HG03378 (cell line): ENCODE data around the gene TCHH.
"Not testable (repeated sequence)": the region's sequence is repeated elsewhere in the genome, so short reads cannot be mapped to it uniquely, and the experiment has no call there.

ENCODE experiments used
- ATAC-seq: cut with Tn5 transposase; IDR thresholded peaks from one replicate; pipeline ENCODE4 v1.9.1; 2021; ENCODE audit warnings: mild to moderate bottlenecking, moderate library complexity; ENCODE audit not compliant: unreplicated experiment

The TCHH gene

GRCh38 chr1:152111515-152111968 lies 3.7 kb downstream of the TCHH start:
- no peak for ATAC-seq

DNA sequence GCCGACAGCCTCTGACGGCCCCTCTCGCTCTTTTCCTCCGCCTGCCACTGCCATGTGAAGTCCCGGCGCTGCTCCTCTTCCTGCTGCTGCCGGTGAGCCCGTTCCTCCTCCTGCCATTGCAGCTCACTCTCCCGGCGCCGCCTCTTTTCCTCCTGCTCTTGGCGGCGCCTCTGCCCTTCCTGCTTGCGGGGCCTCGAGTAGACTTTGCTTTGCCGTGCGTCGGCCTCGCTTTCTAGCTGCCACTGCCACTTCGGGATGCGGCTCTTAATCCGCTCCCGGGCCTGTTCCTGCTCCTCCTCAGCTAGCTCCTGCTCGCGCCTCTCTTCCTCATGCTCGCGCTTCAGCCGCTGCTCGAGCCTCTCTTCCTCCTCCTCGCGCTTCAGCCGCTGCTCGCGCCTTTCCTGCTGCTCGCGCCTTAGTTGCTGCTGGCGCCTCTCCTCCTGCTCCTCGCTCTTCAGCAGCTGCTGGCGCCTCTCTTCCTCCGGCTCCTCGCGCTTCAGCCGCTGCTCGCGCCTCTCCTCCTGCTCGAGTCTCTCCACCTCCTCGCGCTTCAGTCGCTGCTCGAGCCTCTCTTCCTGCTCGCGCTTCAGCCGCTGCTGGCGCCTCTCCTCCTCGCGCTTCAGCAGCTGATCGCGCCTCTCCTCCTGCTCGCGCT lies 4.3 kb downstream of the TCHH start:
- no peak for ATAC-seq

- no peak for ATAC-seq
Measured at GRCh38 chr1:152110365-152110859, 4.8 kb downstream of the TCHH start.

- ATAC-seq: no peak
Measured at GRCh38 chr1:152109998-152110294, 5.3 kb downstream of the TCHH start.

DNA sequence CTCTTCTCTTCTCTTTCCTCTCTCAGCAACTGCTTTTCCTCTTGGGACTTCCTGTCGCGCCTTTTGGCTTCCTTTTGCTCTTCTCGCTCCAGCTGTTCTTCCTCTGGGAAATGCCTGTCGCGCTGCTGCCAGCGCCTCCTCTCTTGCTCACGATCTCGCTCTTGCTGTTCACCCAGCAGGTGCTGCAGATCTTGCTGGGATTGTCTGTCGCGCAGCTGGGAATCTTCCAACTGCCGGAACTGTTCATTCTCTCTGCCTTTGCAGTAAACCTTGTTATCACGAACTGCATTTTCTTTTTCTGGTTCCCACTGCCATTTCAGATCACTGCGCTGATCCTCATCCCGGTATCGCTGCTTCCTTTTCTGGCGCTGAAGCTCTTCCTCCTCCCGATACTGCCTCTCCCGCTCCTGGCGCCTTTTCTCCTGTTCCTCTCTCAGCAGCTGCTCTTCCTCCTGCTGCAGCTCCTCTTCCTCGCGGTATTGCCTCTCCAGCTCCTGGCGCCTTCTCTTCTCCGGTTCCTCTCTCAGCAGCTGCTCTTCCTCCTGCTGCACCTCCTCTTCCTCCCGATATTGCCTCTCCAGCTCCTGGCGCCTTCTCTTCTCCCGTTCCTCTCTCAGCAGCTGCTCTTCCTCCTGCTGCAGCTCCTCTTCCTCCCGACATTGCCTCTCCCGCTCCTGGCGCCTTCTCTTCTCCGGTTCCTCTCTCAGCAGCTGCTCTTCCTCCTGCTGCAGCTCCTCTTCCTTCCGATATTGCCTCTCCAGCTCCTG lies 5.8 kb downstream of the TCHH start:
- ATAC-seq: no peak

GRCh38 chr1:152108882-152109222 lies 6.4 kb downstream of the TCHH start:
- ATAC-seq: no peak

DNA sequence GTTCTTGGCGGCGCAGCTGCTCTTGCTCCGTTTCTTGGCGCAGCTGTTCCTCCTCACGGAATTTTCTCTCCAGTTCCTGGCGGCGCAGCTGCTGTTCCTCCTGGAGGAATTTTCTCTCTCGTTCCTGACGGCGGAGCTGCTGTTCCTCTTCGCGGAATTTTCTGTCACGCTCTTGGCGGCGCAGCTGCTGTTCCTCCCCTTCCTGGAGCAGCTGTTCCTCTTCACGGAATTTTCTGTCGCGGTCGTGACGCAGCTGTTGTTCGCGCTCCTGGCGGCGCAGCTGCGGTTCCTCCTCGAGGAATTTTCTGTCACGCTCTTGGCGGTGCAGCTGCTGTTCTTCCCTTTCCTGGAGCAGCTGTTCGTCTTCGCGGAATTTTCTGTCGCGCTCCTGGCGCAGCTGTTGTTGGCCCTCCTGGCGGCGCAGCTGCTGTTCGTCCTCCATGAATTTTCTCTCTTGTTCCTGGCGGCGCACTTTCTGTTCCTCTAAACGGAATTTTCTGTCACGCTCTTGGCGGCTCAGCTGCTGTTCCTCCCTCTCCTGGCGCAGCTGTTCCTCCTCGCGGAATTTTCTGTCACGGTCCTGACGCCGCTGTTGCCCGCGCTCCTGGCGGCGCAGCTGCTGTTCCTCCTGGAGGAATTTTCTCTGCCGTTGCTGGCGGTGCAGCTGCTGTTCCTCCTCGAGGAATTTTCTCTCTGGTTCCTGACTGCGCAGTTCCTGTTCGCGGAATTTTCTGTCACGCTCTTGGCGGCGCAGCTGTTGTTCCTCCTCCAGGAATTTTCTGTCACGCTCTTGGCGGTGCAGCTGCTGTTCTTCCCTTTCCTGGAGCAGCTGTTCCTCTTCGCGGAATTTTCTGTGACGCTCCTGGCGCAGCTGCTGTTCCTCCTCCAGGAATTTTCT lies 7.0 kb downstream of the TCHH start:
- ATAC-seq: no peak

DNA sequence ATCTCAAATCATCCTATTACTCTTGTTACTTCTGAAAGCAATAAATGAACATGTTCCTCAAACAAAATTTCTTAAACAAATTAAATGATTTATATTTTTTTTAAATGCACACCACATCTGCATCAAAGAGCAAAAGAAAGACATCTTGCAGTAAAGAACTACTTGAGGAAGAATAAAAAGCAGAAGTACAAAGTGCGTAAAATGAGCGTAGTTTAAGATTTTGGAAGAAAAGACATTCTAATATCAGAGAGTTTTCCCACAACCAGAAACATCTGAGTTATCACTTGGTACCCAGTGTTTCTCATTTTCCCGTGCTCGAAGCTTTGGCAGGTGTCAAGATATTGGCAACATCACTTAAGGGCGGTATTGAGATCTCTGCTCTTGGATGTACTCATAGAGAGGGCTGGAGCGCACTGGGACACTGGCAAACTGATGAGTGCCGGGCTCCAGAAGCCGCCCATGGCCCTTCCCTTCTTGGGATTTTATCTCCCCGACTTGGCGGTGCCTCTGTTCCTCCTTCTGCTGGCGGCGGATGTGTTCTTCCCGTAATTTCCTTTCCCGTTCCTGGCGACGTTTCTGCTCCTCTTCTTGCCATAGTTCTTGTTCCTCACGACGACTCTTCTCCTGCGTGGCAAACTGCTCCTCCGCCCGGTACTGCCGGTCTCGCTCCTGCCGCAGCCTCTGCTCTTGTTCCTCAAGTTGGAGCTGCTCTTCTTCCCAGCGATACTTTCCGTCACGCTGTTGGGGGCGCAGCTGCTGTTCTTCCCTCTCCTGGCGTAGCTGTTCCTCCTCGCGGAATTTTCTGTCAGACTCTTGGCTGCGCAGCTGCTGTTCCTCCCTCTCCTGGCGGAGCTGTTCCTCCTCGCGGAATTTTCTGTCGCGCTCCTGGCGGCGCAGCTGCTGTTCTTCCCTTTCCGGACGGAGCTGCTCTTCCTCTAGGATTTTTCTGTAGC lies 7.9 kb downstream of the TCHH start:
- no peak for ATAC-seq

DNA sequence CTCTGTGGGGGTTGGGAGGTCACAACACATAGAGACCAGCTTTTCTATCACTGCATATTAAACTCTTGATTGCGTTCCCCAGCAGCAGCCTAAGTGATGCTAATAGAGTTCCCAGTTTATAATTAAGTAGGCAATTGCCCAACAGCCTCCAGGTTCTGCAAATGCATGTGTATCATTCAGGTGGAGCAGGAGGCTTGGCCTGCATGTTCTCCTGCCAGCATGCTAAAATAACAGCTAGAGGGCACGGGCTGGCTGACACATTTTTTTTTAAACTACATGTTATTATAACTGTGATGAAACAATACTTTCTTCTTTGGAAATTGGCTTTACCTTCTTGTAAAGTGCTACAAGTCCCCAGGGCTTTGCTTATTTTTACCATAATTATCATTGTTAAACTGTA lies 10.4 kb downstream of the TCHH start:
- ATAC-seq: no peak

DNA sequence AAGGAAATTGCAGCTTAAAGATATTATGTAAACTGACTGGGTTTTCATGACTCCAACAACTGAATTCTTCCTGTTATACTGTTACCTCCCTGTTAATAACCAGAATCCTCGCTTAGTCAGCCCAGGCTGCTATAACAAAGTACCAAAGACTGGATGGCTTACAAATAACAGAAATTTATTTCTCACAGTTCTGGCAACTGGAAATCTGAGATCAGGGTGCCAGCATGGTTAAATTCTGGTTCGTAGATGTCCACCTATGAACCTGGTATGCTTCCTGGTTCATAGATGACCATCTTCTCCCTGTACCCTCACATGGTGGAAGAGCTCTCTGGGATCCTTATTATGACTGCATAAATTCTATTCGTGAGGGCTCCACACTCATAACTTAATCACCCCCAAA lies 18.3 kb downstream of the TCHH start:
- no peak for ATAC-seq

DNA sequence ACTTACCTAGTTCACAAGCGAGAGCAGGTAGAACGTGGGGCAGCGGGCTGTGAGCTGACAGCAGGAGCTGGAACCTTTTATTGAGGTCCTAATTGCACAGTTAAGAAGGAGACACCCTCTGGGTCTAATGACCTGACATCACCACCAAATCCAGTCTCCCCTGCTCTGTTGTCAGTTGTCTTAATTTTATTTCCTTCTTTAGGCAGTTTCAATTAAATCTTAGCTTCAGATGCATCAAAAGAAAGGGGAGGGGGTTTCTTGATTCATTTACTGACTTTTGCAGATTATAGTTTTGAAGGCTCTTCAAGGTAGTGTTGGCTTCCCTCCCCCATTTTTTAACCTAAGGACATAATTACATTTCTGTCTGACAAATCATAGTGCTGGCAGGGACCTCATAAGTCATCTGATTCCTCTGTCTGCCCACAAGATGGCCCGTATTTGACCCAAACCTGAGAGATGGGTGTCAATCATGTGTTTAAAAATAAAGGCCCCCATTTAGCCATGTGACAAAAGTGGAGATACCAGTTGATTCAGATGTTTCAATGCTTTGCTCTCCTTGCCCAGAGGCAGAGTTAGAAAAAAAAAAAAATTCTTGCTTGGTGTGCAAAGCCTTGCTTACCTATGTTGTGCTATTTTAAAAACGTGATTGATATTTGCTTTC lies 26.1 kb downstream of the TCHH start, which contains the start of gene TCHHL1:
Gene TCHHL1 (minus strand): TSS at position 51 of the 661 bp plus-strand sequence. CDS start 921 bp downstream, outside the sequence.
- no peak for ATAC-seq

DNA sequence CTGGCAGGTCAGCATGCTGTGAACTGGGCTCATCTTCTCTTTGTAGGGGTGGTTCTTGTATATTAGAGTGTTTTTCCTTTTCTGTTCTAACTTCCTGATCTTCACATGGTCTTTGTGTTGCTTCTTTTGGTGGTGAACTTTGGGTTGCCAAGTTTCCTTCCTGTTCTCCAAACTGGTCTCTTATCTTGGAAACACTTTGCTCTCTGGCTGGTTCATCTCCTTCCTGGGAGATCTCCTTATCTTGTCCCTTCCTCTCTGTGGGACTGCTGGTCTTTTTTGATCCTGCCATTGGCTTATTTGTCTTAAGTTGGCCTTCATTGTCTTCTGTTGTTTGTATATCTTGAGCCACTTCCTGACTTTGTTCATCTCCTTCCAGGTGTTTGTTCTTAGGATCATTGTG lies 28.5 kb downstream of the TCHH start:
- no peak for ATAC-seq

GRCh38 chr1:152084853-152085252 lies 30.4 kb downstream of the TCHH start:
- no peak for ATAC-seq

DNA sequence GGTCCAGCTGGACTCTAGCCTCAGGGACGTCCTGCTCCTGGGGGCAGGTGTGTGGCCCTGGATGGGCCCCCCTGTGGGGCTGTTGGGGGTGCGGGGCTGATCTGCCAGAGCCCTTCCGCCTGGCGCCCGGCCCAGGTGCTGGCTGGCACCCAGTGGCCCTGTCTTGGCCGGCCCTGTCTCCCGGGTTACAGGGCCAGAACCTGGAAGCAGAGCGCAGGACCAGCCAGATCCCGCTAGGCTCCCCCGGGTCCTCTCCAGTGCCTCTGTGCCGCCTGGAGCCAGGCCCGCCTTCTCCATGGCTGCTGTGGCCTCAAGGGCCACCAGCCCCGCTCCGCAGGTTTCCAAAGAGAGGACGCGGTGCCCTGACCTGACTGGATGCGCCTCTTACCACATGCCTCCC lies 34.2 kb downstream of the TCHH start:
- ATAC-seq: not testable (repeated sequence)

GRCh38 chr1:152080494-152080893 lies 34.8 kb downstream of the TCHH start:
- not testable (repeated sequence) for ATAC-seq

GRCh38 chr1:152078831-152079441 lies 36.3 kb downstream of the TCHH start:
- no peak for ATAC-seq

- no peak for ATAC-seq
Measured at GRCh38 chr1:152072311-152072710, 42.9 kb downstream of the TCHH start.

DNA sequence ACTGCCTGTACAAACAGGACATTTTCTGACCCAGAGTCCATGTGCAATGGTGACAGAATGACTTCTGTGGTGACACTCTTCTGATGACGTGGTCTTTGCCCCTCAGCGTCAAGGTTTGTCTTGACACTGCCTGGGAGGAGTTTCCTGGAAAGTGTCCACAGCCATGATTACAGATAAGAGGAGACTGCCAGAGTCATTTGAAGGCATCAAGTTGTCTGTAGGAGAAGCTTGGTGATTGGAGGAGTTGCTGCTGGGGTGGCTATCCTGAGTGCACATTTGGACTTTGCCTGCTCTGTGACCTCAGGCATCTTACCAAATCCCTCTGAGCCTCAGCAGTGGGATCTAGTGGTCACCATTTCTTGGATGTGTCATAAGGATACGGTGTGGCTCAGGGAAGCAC lies 44.1 kb downstream of the TCHH start:
- no peak for ATAC-seq

DNA sequence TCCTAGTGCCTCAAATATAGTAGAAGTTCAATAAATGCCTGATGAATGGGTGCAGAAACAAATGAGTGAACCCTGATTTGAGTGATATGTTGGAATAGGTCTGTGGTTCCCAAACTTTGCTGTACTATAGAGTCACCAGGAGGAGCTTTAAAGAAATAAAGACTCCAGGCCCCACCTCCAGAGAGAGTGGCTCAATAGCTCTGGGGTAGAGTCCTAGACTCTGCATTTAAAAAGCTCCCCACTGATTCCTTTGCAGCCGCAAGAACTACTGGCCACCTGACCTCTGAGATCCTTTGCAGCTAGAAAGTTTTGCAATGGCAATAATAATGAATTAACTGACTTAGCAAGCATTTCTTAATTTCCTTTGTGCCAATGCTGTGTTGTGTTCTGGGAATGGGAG lies 47.3 kb downstream of the TCHH start:
- no peak for ATAC-seq
